Astrocyte of the cerebellum (primary cell): ENCODE results near the gene IRS2.

Experiments
- DNase-seq: peaks from one replicate; pipeline ENCODE4 v3.0.0-alpha.2; 2011; ENCODE audit warnings: low read depth
- H3K4me3 ChIP-seq: 2 replicates; pipeline ENCODE4 v1.5.1; 2011; ENCODE audit warnings: mild to moderate bottlenecking, low read depth, low read length, moderate library complexity
- CTCF ChIP-seq: IDR thresholded peaks from 2 replicates; pipeline ENCODE4 v1.5.1; 2012; ENCODE audit warnings: low read length, low read depth, moderate library complexity, mild to moderate bottlenecking; ENCODE audit errors: missing control alignments
- in situ Hi-C: cut with HindIII; loops from 2 replicates; pipeline ENCODE4 v1.10.0; 2017; ENCODE audit warnings: low sequenced_read_pairs

IRS2 gene

GRCh38 chr13:109821103-109821502 lies 34.7 kb upstream of the IRS2 start:
- DNase-seq, result no peak
- no peak for TF ChIP-seq CTCF
- no peak overlapping the region for H3K4me3 ChIP-seq
- in situ Hi-C loops, result no loop called here

DNA sequence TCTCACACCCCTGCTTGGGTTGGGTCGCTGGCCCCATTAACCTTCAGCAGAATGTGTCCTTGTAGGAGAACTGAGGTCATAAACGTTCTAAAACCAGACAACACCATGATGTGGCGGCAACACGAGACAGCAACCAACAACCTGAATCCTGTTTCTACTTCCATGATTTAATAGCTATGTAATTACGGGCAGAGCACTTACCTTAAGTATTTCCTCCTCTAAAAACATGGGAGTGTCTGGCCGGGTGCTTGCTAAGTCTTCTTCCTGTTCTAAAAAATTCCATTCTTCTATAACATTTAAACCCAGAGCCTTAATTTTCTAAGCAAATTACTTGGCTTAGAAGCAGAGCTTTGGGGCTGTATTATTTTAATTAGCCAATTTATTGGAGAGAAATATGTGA lies 33.5 kb upstream of the IRS2 start:
- in situ Hi-C loops, result no loop called here
- no peak for DNase-seq
- no peak for TF ChIP-seq CTCF
- H3K4me3 ChIP-seq, result no peak overlapping the region

- TF ChIP-seq CTCF, result no peak
- no peak overlapping the region for H3K4me3 ChIP-seq
- DNase-seq, result no peak
- in situ Hi-C loops, result no loop called here
These were observed 32.5 kb upstream of the IRS2 start for GRCh38 chr13:109818886-109819285.

DNA sequence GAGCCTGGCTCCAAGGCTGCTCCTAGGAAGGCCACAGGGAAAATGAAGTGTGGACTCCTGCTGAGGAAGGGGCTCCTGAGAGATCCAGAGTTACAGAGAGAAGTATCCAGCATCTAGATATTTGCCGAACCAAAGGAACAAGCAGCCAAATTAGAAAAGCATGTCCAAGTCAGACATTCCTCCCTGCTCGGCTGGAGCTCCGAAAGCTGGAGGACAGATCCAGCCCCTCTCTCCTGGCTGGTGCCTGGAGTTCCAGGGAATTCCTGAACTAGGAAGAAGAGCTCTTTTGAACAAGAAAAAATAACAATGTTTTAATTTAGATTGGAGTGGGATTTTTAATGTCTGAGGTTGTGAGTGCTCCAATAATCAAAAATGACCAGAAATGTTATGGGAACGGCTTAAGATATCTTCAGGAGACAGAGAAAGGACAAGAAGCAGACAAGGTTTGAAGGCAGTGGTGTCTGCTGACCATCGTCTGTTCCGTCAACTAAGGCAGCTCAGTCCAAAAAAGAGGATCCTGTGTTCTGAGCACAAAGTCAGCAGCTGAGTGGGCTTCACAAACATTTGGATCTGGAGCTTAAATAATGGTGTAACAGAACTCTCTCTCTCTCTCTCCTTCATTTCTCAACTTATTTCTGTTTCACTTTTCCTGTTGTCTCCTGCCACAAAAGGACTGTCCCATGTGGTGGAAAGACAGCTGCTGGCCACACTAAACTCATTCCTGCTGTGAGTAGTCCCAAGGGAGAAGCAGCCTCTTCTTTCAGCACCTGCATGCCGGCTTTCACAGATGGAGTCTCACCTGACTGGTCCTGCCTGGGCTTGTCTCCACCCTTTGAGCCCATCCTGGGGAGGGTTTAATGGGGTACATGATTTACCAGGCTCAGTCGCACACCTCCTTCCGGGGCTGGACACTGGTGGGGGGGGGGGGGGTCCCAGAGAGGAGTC lies 31.5 kb upstream of the IRS2 start:
- in situ Hi-C loops, result no loop called here
- no peak for TF ChIP-seq CTCF
- no peak for DNase-seq
- H3K4me3 ChIP-seq, result no peak overlapping the region

DNA sequence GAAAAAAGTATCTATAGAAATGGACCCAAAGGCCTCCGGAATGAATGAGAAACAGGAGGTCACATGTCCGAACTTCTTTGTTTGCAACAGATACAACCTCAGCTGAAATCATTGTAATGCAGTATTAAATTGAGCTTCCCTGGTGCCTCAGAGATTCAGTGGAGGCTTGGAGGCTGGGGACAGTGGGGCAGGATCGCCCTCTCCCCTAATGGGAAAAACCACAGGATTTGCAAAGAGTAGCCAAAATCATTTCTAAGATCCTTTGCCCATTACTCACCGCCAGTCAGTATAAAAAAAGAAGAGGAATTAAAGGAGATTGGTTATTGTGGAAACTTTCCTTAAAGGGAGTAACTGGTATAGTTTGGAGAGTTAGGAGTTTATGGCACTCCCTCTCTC lies 30.4 kb upstream of the IRS2 start:
- H3K4me3 ChIP-seq, result no peak overlapping the region
- in situ Hi-C loops, result no loop called here
- TF ChIP-seq CTCF, result no peak
- DNase-seq, result peak; percentile 45

DNA sequence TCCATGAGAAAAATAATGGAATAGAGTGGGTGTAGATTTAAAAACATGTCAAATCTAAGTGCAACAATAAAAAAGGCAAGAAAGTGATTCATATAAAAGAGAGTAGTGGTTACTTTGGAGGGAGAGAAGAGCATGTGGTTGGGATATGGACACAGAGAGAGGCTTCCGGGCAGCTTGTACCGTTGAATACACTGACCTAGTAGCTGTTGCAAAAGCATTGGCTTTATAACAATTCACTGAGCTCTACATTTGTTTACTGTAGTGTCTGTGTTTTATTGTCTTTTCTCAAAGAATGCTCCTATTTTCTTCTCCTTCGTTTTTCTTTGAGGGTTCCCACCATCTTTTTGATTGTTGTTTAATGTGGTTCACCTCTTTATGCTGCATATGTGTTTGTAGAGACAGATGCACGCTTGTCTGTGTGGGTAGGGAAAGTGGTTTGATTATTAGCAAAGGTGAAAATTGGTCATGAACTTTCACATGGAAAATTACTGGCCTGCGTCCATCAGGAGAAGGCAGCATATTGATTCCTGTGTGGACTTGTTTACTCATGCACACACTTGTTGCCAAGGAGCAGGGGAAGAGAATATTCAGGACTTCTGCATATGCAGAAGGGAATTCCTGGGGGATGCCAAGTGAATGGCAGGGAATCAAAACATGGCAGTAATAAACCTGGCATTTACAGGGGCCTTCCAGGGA lies 29.9 kb upstream of the IRS2 start:
- TF ChIP-seq CTCF, result no peak
- in situ Hi-C loops, result no loop called here
- no peak overlapping the region for H3K4me3 ChIP-seq
- DNase-seq, result no peak
